ENCODE results near the gene CDC6.

- TF ChIP-seq CTCF (IDR thresholded peaks at IDR 0.05), result no peak
- TF ChIP-seq POLR2A (IDR thresholded peaks at IDR 0.05), result no peak
Measured at GRCh38 chr17:40333781-40334448, 46.2 kb downstream of the CDC6 start.
